Measurements from ENCODE around the gene APBB1IP.

DNA sequence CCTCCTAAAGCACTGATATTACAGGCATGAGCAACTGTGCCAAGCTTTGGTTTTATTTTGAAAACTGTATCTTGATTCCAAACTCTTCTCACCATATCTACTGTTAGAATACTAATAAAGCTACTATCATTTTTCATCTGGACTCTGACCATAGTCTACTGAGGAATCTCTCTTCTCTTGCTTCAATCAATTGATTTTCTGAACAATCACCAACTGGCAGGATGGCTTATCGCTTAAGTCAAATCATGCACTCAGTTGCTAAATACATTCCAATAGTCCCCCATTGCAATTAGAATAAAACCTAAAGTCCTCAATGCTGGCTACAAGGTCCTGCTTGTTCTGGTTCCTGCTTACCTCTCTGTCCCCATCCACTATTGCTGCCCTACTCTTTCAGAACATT lies 2.3 kb upstream of the APBB1IP start:
- TF ChIP-seq, protein P1, sequence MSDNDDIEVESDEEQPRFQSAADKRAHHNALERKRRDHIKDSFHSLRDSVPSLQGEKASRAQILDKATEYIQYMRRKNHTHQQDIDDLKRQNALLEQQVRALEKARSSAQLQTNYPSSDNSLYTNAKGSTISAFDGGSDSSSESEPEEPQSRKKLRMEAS (IDR thresholded peaks at IDR 0.05; ENCODE audit: low read depth, low read length): no peak
- TF ChIP-seq, protein P2, sequence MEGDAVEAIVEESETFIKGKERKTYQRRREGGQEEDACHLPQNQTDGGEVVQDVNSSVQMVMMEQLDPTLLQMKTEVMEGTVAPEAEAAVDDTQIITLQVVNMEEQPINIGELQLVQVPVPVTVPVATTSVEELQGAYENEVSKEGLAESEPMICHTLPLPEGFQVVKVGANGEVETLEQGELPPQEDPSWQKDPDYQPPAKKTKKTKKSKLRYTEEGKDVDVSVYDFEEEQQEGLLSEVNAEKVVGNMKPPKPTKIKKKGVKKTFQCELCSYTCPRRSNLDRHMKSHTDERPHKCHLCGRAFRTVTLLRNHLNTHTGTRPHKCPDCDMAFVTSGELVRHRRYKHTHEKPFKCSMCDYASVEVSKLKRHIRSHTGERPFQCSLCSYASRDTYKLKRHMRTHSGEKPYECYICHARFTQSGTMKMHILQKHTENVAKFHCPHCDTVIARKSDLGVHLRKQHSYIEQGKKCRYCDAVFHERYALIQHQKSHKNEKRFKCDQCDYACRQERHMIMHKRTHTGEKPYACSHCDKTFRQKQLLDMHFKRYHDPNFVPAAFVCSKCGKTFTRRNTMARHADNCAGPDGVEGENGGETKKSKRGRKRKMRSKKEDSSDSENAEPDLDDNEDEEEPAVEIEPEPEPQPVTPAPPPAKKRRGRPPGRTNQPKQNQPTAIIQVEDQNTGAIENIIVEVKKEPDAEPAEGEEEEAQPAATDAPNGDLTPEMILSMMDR (IDR thresholded peaks at IDR 0.05; ENCODE audit: low read depth, low read length): no peak
